Duodenal mucosa (tissue), 2 donors: ENCODE measurements around the gene TMEM218.
"Not testable (repeated sequence)": the region's sequence is repeated elsewhere in the genome, so short reads cannot be mapped to it uniquely, and the experiment has no call there.

ENCODE experiments used
- H3K27ac ChIP-seq: one replicate; pipeline ENCODE4 v1.7.0; 2013; ENCODE audit warnings: low read depth, low read length
- H3K27me3 ChIP-seq, 2 donors: one replicate each; pipeline ENCODE4 v1.7.0; 2013; ENCODE audit warnings: low read length in 2 of 2, control low read depth in 1 of 2; ENCODE audit not compliant: insufficient read depth in 2 of 2, control insufficient read depth in 1 of 2
- H3K36me3 ChIP-seq, 2 donors: one replicate each; pipeline ENCODE4 v1.7.0; 2013; ENCODE audit warnings: low read length in 2 of 2, control low read depth in 1 of 2; ENCODE audit not compliant: insufficient read depth in 2 of 2, control insufficient read depth in 1 of 2
- H3K4me1 ChIP-seq, 2 donors: one replicate each; pipeline ENCODE4 v1.7.0; 2013; ENCODE audit warnings: low read length in 2 of 2, control low read depth in 1 of 2; ENCODE audit not compliant: insufficient read depth in 2 of 2, control insufficient read depth in 1 of 2
- H3K4me3 ChIP-seq, 2 donors: one replicate each; pipeline ENCODE4 v1.7.0; 2013; ENCODE audit warnings: low read length in 2 of 2, low read depth in 1 of 2
- H3K9ac ChIP-seq, 2 donors: one replicate each; pipeline ENCODE4 v1.7.0; 2013; ENCODE audit warnings: low read length in 2 of 2, low read depth in 1 of 2
- H3K9me3 ChIP-seq, 2 donors: one replicate each; pipeline ENCODE4 v1.7.0; 2013; ENCODE audit warnings: low read length in 2 of 2, control low read depth in 1 of 2; ENCODE audit not compliant: control insufficient read depth in 1 of 2

Gene TMEM218

DNA sequence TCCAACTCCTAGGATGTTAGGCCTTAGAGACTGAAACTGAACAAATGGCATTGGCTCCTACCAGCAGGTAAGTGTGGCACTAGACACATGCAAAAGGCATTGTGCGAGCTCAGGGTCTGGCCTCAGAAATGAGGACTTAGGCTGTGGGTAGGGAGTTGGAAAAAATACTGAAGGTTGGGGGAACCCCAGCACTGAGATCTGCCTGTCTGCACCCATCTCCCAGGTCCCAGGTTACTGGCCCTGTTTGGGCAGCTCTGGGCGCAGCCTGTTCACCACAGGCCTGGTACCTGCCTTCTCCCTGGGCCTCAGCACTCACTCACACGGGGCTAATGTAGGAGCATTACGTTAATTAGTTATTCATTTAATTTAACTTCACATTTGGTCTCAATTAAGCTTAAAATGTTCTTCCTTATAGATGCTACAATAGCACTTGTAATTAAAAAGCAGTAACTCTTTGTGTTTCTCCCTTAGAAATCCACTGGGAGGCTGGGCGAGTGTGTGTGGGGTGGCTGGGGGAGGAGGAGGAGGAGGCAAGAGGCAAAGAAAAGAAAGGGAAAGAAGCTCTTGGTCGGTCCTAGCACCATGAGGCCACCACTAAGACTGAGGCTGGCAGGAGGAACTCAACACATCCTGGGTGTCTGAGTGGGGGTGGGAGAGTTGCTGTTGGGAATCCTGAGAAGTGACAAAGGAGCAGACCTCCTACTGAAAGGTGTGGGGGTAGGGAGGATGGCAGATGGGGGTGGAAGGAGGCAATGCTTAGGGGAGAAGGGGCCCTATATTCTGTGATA lies 19.4 kb downstream of the TMEM218 start:
- Histone ChIP-seq H3K9me3 (no peaks in the 10 kb centered on the region), H3K27ac (no peak overlapping the region), H3K4me1 (peaks cover 4 to 9% of the 10 kb centered on the region in 2 donors), H3K36me3 (peaks cover 3 to 10% of the 10 kb centered on the region in 2 donors), H3K27me3 (no peaks in the 10 kb centered on the region), H3K4me3 (no peak overlapping the region), H3K9ac (no peak overlapping the region)

DNA sequence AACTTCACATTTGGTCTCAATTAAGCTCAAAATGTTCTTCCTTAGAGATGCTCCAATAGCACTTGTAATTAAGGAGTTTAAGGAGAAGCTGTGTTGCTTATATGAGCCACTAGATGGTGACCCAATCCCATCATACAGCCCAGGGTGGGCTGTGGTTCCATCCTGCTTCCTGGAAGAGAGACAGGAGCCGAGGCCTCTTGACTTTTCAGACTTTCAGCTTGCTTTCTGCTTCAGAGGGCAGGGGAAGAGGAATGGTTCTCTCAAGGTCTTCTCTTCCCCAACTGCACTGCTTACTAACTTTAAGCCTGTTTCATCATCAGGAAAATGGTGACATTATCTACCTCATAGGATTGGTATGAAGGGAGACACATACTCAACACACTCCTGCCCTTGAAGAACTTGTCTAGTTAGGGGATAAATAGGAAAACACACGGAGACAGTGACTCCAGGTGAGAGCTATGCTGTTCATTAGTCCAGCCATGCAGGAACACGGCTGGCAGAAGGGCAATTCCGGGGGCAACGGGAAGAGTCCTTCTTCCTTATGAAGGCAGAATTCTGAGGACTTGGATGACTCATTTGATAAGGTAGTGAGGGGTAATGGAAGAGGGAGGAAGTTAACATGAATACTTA lies 20.1 kb downstream of the TMEM218 start:
- Histone ChIP-seq H3K9me3 (no peaks in the 10 kb centered on the region), H3K4me1 (peaks cover 4 to 9% of the 10 kb centered on the region in 2 donors), H3K9ac (no peak overlapping the region), H3K4me3 (no peak overlapping the region), H3K27me3 (no peaks in the 10 kb centered on the region), H3K27ac (no peak overlapping the region), H3K36me3 (peaks cover 0 to 5% of the 10 kb centered on the region in 2 donors)

DNA sequence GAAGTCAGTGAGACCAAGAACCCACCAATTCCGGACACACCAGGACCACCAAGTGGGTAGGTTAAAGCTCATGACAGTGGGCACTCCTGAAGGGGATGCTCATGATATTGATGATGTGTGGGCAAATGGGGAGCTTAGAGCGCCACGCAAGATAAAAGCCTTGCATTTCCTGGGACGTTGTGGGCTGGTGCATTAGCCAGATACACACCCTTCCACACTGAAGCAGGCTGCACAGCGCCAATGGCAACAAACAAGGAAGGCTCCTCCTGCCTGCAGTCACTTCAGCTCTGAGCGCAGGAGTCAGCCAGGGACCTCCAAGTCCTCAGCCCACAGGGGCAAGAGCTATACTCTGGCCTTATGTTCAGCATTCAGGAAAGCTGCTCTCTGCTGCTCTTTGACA lies 20.6 kb downstream of the TMEM218 start:
- Histone ChIP-seq H3K4me3 (no peak overlapping the region), H3K27ac (no peak overlapping the region), H3K9ac (no peak overlapping the region), H3K36me3 (no peaks in the 10 kb centered on the region), H3K4me1 (peaks cover 4 to 9% of the 10 kb centered on the region in 2 donors), H3K9me3 (no peaks in the 10 kb centered on the region), H3K27me3 (no peaks in the 10 kb centered on the region)

DNA sequence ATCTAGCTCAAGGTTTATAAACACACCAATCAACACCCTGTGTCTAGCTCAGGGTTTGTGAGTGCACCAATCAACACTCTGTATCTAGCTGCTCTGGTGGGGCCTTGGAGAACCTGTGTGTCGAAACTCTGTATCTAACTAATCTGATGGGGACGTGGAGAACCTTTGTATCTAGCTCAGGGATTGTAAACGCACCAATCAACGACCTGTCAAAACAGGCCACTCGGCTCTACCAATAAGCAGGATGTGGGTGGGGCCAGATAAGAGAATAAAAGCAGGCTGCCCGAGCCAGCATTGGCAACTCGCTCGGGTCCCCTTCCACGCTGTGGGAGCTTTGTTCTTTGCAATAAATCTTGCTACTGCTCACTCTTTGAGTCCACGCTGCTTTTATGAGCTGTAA lies 21.3 kb downstream of the TMEM218 start:
- not testable (repeated sequence) for H3K4me1 ChIP-seq, H3K27ac ChIP-seq, H3K4me3 ChIP-seq, H3K9ac ChIP-seq, H3K27me3 ChIP-seq, H3K36me3 ChIP-seq, H3K9me3 ChIP-seq

DNA sequence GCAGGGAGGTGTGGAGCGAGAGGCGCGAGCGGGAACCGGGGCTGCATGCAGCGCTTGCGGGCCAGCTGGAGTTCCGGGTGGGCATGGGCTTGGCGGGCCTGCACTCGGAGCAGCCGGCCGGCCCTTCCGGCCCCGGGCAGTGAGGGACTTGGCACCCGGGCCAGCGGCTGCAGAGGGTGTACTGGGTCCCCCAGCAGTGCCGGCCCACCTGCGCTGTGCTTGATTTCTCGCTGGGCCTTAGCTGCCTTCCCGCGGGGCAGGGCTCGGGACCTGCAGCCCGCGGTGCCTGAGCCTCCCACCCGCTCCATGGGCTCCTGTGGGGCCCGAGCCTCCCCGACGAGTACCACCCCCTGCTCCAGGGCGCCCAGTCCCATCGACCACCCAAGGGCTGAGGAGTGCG lies 21.9 kb downstream of the TMEM218 start:
- H3K4me3 ChIP-seq, H3K9ac ChIP-seq, H3K27ac ChIP-seq, H3K36me3 ChIP-seq, H3K4me1 ChIP-seq, H3K27me3 ChIP-seq, H3K9me3 ChIP-seq: not testable (repeated sequence)

DNA sequence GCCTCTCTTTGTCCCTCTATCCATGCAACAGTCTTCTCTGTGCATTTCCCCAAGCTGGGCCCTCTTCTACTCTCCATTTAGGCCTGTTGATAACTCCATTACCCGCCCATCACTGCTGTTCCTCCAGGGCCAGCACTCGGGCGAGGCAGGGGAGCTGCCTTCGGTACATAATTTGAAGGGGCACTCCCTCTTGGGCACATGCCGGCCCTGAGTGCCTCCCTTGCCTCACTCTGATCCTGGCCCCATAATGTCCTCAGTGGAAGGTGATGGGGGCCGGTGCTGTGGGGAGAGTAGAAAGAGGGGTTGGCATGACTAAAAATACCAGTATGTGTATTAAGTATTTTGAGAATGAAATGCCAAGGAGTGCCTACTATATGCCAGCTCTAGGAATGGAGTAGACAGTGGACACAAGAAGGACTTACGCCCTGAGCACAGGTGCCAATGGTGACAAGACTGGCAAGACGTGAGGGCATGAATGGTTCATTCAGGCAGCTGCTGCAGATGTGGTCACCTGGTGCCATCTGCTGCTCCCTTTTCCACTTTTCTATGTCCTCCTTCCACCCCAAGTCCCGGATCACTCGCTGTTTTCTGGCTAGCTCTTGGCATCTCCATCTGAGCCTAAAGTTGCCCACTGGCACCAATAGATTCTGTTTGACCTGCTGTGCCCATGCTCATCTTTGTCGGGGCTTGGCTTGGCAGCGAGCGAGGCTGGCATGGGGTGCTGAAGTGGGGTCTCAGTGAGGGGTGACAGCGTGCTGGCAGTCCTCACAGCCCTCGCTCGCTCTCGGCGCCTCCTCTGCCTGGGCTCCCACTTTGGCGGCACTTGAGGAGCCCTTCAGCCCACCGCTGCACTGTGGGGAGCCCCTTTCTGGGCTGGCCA lies 22.6 kb downstream of the TMEM218 start:
- Histone ChIP-seq H3K4me1 (peaks cover 4 to 9% of the 10 kb centered on the region in 2 donors), H3K9ac (no peak overlapping the region), H3K36me3 (peaks cover 0 to 8% of the 10 kb centered on the region in 2 donors), H3K27me3 (no peaks in the 10 kb centered on the region), H3K27ac (no peak overlapping the region), H3K9me3 (no peaks in the 10 kb centered on the region), H3K4me3 (no peak overlapping the region)

DNA sequence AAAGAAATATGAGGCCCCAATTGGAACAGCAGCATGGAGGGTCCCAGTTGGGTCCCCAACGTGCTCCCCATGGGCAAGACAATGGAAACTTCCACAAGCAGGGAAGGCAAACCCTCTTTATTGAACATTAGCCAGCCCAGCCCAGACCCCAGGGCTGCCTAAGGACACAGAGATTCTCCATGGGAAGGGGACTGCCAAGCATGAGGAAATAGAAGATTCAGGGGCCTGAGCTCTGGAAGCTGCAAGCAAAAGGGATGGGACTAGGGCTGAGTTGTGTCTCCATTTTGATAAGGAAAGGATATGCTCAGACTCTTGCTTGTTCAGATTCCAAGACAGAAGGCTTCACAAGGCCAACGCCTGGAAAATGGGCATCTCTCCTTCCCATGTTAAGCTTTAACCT lies 23.3 kb downstream of the TMEM218 start:
- peaks cover 4 to 9% of the 10 kb centered on the region in 2 donors for H3K4me1 ChIP-seq
- H3K9me3 ChIP-seq: no peaks in the 10 kb centered on the region
- H3K36me3 ChIP-seq: peaks cover 0 to 8% of the 10 kb centered on the region in 2 donors
- no peak overlapping the region for H3K9ac ChIP-seq
- no peaks in the 10 kb centered on the region for H3K27me3 ChIP-seq
- no peak overlapping the region for H3K27ac ChIP-seq
- H3K4me3 ChIP-seq: no peak overlapping the region

DNA sequence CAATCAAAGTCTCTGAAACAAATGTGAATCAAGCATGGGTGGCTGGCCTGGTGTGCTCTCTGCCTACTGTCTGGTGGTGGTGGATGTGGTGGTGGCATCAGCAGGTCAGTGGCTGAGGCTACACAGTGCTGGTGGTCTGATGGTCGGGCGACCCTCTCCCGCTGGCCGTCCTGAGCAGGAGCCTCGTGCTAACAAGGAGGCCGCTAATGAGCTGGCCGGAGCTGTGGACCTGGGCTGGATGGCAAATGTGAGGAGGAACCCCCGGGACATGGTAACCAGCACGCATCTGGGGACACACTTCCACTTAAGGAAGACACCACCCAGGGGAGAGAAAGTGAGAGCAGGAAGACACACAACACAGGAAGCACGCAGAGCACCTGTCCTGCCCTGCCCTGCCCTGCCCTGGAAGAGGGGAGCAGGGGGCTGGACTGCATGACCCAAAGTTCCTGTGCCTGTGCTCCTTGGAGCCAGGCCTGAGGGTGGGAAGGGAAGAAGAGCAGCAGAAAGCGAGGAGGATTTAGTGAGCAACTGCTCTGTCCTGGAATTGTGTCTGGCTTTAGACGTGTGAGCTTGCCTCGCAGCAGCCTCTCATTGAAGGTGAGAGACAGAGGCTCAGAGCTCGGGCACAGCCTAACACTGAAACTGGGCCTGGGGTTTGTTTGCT lies 24.7 kb downstream of the TMEM218 start:
- H3K9ac ChIP-seq: no peak overlapping the region

DNA sequence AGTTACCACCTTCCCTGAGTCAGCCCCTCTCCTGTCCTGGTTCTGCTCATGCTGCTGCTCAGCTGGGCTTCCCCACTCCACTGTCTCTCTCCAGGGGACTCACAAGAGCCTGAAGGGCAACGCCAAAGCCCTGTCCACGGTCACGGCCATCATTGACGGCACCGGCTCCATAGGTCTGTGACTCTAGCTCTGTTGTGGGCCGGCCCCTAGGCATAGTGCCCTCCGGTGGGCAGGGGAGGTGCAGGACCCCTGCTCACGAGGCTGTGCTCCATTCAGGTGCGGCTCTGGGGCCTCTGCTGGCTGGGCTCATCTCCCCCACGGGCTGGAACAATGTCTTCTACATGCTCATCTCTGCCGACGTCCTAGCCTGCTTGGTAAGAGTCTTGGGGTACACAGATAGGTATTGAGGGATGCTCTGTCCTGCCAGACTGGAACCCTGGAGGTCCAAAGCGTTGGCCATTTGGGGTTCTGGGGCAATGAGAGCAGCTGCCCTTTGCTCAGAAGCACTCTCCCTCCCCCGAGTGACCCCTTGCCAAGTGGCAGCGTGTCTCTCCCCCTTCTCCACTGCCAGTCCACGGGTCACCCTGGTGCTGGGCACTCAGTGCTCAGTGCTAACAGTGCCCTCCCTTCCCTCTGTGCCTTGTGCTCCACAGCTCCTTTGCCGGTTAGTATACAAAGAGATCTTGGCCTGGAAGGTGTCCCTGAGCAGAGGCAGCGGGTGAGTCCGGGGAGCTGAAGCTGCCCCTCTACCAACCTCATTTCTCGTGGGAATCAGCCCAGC lies 25.9 kb downstream of the TMEM218 start:
- Histone ChIP-seq H3K27ac (no peak overlapping the region), H3K27me3 (no peaks in the 10 kb centered on the region), H3K9me3 (no peaks in the 10 kb centered on the region), H3K36me3 (peaks cover 0 to 8% of the 10 kb centered on the region in 2 donors), H3K4me3 (no peak overlapping the region), H3K9ac (no peak overlapping the region), H3K4me1 (no peaks in the 10 kb centered on the region)

More for the DNA sequence above, 24.7 kb downstream of the TMEM218 start:
- Histone ChIP-seq H3K4me1 (peaks cover 4 to 5% of the 10 kb centered on the region in 2 donors), H3K27me3 (no peaks in the 10 kb centered on the region), H3K9me3 (no peaks in the 10 kb centered on the region), H3K4me3 (no peak overlapping the region), H3K27ac (no peak overlapping the region), H3K36me3 (peaks cover 0 to 8% of the 10 kb centered on the region in 2 donors)
